ENCODE measurements around the gene PLBD2.

Gene PLBD2

GRCh38 chr12:113409462-113410124, 51.2 kb downstream of the PLBD2 start:
- no peak overlapping the region for H3K27ac ChIP-seq
- DNase-seq (ENCODE audit: low read depth, low spot score), result no peak

GRCh38 chr12:113413488-113413939, 55.1 kb downstream of the PLBD2 start:
- DNase-seq (ENCODE audit: low read depth, low spot score), result no peak

GRCh38 chr12:113414519-113415038, 56.2 kb downstream of the PLBD2 start:
- H3K27ac ChIP-seq, result no peak overlapping the region
- DNase-seq (ENCODE audit: low read depth, low spot score), result no peak

More at GRCh38 chr12:113413488-113413939, 55.1 kb downstream of the PLBD2 start:
- H3K27ac ChIP-seq, result no peak overlapping the region

- no peak for DNase-seq (ENCODE audit: low read depth, low spot score)
- H3K27ac ChIP-seq, result no peak overlapping the region
These were observed 57.8 kb downstream of the PLBD2 start for GRCh38 chr12:113416091-113416754.

GRCh38 chr12:113418213-113418879, 60.0 kb downstream of the PLBD2 start:
- DNase-seq (ENCODE audit: low read depth, low spot score), result no peak

GRCh38 chr12:113420996-113421595, 62.7 kb downstream of the PLBD2 start:
- H3K27ac ChIP-seq, result no peak overlapping the region
- no peak for DNase-seq (ENCODE audit: low read depth, low spot score)

More at GRCh38 chr12:113418213-113418879, 60.0 kb downstream of the PLBD2 start:
- H3K27ac ChIP-seq, result no peak overlapping the region

- H3K27ac ChIP-seq, result peak within 1 kb of the TSS; percentile 53
- DNase-seq (ENCODE audit: low read depth, low spot score), result peak; percentile 39
These were observed 63.9 kb downstream of the PLBD2 start, which contains the start of gene SDSL for GRCh38 chr12:113422030-113422885. TSS of gene SDSL (plus strand) at chr12:113422380. CDS start at chr12:113427983, 5,603 bp downstream.

GRCh38 chr12:113422886-113423669, 64.7 kb downstream of the PLBD2 start:
- no peak for DNase-seq (ENCODE audit: low read depth, low spot score)

GRCh38 chr12:113424456-113424855, 66.1 kb downstream of the PLBD2 start:
- DNase-seq (ENCODE audit: low read depth, low spot score), result no peak
- no peak overlapping the region for H3K27ac ChIP-seq

More at GRCh38 chr12:113422886-113423669, 64.7 kb downstream of the PLBD2 start:
- peak overlapping the region; percentile 53 for H3K27ac ChIP-seq

GRCh38 chr12:113424915-113425823, 66.8 kb downstream of the PLBD2 start:
- no peak for DNase-seq (ENCODE audit: low read depth, low spot score)
- H3K27ac ChIP-seq, result no peak overlapping the region

- no peak overlapping the region for H3K27ac ChIP-seq
- no peak for DNase-seq (ENCODE audit: low read depth, low spot score)
These were observed 67.6 kb downstream of the PLBD2 start for GRCh38 chr12:113425960-113426453.

- no peak overlapping the region for H3K27ac ChIP-seq
- no peak for DNase-seq (ENCODE audit: low read depth, low spot score)
These were observed 69.5 kb downstream of the PLBD2 start for GRCh38 chr12:113427882-113428281.

GRCh38 chr12:113428482-113428881, 70.1 kb downstream of the PLBD2 start:
- no peak for DNase-seq (ENCODE audit: low read depth, low spot score)

GRCh38 chr12:113432986-113433385, 74.6 kb downstream of the PLBD2 start:
- DNase-seq (ENCODE audit: low read depth, low spot score), result no peak
- no peak overlapping the region for H3K27ac ChIP-seq

More at GRCh38 chr12:113428482-113428881, 70.1 kb downstream of the PLBD2 start:
- no peak overlapping the region for H3K27ac ChIP-seq

GRCh38 chr12:113435367-113435766, 77.0 kb downstream of the PLBD2 start:
- no peak overlapping the region for H3K27ac ChIP-seq
- DNase-seq (ENCODE audit: low read depth, low spot score), result no peak

- no peak for DNase-seq (ENCODE audit: low read depth, low spot score)
These were observed 78.2 kb downstream of the PLBD2 start for GRCh38 chr12:113436586-113436985.

GRCh38 chr12:113436993-113437728, 78.8 kb downstream of the PLBD2 start:
- DNase-seq (ENCODE audit: low read depth, low spot score), result no peak
- H3K27ac ChIP-seq, result no peak overlapping the region

More at GRCh38 chr12:113436586-113436985, 78.2 kb downstream of the PLBD2 start:
- H3K27ac ChIP-seq, result no peak overlapping the region
